GM19239 (cell line): Measurements from ENCODE around the gene RGMA.
"Not testable (repeated sequence)": the region's sequence is repeated elsewhere in the genome, so short reads cannot be mapped to it uniquely, and the experiment has no call there.

Experiments
- DNase-seq: peaks from one replicate; pipeline ENCODE4 v3.0.0; 2011; ENCODE audit warnings: low spot score; ENCODE audit not compliant: insufficient read length
- FAIRE-seq: peaks from 2 replicates; lab custom pipeline; 2011; peaks lifted over from hg19 to GRCh38; lab: Jason Lieb, UNC

Gene RGMA

DNA sequence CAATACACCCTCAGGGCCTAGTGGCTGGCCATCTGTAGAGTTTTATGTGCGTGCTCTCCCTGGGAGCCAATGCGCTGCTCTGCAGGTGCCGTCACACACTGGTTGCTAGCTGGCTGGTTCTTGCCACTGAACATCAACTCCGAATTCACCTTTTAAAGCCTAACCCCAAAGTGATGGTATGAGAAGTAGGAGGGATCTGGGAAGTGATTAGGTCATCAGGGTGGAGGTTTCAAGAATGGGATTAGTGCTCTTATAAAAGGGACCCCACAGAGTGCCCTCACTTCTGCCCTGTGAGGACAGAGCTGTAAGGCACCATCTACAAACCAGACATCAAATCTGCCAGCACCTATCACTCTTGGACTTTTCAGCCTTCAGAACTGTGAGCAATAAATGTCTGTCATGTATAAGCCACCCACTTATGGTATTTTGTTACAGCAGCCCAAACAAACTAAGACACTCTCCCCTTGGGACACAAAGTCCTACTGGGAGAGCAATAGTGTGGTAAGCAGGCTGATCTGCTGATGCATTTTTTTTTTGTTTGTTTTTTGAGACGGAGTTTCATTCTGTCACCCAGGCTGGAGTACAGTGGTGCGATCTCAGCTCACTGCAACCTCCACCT is 20.3 kb downstream of the RGMA start:
- FAIRE-seq (no peak), DNase-seq (no peak)

DNA sequence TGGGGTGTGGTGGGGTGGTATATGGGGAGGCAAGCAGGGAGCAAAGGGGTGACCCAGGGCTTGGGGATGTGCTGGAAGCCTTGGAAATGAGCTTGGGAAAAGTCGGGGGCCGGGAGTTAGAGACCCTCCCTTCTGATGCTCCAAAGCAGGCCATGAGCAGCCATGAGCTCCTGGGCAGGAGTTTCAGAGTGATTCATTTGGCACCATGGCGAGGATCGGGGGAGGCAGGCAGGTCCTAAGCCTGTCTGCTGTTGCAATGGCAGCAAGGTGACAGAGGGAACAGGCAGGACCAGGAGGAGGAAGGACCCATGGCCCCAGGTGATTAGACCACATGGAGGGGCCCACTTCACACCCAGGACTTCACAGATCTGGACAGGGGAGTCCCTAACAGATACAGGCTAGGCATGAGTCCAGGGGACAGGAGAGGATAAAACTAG is 21.3 kb downstream of the RGMA start:
- DNase-seq (no peak), FAIRE-seq (no peak)

DNA sequence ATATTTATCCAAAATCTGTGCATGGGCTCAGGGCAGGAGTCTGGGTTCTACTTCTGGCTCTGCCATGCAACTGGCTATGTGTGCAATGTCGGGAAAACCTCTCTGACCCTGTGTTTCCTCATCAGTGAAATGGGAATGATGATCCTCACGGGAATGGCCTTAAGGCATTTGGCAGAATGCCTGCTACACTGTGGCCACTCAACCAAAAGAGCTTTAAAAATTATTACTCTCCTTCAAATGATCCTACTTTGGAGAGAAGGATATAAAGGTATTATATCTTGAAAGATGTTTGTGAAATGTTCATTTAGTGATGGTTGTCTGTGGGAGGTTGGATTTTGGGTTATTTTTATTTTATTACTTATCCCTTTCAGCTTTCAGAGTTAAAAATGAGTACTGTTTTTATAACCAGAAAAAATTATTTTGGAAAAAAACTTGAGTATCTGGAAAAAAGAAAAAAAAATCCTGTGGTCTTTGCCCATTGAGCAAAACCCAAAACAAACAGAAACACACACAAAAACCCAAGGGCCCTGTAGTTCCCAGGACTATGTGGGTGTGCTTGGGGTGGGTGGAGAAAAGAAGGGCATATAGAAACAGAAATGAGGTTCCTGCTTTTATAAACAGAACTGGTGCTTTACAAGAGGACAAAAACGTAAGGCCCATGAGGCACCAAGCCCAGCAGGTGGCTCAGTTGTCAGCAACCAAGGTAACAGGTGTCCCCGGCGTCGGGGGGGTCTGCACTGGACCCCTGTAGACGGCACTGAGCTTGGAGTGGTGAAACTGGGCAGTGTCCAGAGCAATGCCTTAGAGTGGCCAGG is 22.0 kb downstream of the RGMA start:
- FAIRE-seq (no peak), DNase-seq (no peak)

DNA sequence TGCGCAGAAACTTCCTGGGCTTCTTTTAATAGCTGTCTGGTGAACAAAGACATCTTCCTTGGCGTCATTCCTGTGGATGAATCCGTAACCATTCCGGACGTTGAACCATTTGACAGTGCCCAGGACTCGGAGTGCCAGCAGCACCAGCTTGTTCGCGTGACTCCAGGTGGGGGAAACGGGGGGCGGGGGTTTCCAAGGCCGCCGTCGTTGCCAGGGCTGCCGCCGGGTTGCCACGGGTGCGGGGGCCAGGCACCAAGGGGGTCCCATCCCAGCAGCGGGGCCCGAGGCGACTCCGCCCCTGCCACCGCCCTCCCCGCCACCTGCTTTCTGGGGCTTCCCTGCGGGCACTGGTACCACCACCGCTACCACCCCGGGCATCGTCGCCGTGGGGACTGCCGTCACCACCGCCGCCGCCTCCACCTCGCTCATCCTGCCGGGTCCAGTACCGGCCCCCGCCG is 22.8 kb downstream of the RGMA start:
- FAIRE-seq (no peak), DNase-seq (no peak)

DNA sequence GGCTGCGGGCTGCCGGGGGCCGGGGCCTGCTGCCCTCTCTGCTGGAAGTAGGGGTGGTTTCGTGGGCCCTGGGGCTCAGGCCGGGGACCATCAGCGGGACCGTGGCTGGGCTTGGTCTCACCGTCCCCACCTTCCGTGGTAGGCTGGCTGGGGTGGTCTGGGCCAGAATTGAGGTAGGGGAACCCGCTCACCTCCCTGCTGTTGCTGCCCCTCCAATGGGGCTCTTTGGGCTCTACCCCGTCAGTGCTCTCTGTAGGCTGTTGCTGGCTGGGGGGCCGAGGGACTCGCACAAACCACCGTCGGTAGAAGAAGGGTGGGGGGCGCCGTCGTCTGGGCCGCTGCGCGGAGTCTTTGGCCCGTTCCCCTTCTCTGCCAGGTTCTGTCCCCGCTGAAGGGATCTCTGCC is 23.4 kb downstream of the RGMA start:
- DNase-seq (no peak), FAIRE-seq (no peak)

DNA sequence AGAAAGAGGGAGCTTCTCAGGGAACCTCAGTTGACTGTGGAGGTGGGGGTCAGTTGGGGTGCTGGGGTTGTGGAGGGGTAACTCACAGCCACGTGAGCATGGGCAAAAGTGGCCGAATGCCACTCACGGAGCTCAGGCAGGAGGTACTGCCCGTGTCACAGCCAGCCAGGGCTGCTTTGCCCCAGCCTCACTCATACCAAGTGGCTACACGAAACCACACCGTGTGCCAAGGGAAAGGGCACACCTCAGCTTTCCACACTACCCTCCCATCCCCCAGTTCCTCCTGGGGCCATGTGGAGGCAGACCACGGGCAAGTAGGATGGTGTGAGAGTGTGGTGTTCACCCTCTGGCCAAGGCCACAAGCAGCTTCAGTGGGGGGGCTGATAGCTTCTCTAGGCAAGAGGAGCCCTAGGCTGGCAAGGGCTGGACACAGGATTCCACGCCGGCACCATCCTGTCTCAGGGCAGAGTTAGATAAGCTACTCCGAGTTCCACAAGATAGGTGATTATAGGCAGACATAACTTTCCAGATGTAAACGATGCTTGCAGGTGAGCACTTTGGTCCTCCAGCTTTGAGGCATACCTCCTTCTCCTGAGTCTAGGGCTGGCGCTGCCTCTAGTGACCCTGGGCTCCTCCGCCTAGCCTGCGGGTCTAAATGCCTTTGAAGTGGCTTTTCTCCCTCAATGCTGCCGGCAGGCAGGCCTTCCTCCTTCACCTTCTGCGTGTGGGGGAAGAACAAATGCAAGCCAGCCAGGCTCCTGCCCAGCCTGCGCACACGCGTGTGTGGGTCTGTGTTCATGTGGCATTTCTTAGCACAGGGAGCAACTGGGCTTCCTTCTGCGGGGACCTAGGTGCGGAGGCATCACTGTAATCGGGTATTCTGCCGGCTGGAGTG is 25.0 kb downstream of the RGMA start:
- DNase-seq (no peak), FAIRE-seq (no peak)

DNA sequence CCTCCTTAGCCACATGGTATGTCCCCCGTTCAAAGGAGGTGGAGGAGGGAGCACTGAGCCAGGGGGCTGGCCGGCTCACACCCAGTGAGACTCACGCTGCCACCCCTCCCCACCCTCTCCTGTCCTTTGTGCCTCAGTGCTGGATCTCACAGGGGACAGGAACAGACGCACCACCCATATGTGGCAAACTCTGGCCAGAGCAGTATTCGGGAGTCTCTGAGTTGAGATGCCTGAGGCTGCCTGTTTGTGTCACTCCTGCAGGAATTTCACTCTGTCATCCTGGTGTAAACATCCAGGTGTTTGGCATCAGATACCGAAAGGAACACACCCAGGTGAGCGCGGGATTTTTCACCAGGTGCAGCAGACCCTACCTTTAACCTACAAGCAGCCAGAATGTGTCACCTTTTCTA is 25.7 kb downstream of the RGMA start:
- FAIRE-seq (no peak), DNase-seq (no peak)

DNA sequence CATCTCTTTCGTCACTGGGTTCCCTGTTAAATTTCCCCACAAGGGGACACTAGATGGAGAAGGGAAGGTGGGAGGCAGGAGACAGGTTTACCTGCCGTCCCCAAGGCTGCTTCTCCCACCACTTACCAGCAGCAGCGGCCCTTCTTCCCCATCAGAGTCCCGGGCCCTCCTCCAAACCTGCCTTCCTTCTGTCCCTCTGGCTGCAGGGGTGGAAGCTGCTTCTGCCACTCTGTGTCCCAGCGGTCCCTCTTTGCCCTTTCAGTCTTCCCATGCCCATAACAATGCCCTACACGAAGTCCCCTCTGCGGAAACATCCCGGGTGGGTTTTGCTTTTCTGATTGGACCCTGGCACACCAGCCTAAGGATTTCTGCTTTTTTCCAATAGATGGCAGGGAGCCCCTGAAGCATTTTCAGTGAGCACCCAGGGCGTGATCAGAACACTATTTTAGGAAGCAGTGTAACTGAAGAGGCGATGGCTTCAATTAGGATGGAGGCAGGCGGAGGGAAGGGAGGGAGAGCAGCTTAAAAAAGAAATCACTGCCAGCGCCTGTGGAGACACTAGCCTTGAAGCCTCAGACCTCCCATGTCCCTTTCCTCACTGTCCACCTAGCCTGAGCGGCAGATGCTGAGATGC is 26.3 kb downstream of the RGMA start:
- not testable (repeated sequence) for FAIRE-seq, DNase-seq

DNA sequence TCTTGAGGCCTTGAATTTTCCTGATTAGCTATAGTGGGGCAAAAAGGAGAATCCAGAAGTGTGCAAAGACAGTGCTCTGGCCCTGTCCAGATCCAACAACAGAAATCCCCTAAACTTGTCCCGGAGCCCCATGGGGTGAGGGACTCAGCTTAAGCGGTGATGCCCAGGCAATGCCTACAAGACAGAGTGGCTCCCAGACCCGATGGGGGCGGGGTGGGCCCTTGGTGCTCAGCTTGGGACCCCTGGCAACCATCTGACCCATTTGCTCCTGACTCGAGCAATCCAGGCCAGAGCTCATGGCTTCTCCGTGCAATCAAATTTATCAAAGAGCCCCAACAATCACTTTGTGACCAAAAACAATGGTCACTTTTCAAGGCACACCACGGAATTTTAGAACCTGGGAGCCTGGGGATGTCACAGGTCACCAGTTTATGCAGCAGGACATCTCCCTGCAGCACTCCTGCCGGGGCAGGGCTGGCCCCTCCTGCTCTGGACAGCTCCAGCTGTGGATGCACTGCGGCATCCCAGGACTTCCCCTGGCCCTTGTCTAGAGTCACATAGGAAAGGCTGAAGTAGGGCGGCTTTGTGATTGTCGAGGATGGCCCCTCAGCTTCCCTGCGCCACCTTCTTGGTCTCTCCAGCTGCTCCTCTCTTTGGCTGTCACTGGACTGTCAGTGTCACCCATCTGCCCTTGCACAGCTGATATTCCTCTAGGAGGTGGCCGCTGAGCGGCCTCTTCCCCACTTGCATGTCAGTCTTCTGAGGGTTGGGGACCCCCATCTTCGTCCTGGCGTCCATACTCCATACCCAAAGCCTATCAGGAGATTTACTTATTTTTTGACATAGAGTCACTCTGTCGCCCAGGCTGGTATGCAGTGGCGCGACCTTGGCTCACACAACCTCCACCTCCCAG is 28.4 kb downstream of the RGMA start:
- no peak for DNase-seq
- no peak for FAIRE-seq

DNA sequence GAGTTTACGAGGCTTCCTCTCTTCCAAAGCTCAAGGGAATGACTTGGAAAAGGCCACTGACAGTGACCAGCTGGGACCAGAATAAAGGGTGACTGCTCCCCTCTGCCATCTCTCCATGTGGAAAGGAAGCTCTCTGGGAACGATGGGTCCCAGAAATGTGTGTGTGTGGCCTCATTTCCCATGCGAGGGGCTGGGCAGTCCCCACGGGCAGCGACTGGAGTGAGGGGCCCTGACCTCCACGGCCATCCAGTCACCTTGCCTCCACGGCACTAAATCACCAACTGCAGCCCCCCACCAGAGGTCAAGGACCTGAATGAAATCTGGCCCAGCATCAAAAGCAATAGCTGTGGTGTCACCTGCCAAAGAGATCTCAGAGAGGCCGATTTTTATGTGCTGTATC is 29.6 kb downstream of the RGMA start:
- FAIRE-seq (no peak), DNase-seq (no peak)

DNA sequence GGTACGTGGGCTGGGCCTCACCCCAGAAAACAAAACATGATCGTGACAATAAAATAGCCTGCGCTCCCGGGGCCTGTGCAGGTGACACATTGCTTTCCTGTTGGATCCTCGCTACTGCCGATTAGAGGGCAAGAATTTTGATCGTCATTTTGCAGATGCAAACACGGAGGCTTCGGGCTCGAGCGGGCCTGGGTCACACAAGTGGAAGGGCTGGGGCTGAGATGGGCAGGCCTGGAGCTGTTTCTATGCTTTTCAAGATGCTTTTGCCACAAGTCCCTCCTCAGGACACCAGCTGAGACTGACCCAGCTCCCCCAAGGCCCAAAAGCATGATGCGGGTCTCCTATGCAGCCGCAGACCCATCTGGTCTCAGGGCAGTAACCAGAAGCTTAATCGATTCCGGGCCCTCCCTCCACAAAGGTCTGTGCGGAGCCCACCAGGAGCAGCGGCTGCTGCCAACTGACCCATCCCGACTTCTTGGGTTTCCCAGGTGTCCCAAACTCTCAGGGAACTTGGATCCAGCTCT is 30.0 kb downstream of the RGMA start:
- no peak for FAIRE-seq
- no peak for DNase-seq

DNA sequence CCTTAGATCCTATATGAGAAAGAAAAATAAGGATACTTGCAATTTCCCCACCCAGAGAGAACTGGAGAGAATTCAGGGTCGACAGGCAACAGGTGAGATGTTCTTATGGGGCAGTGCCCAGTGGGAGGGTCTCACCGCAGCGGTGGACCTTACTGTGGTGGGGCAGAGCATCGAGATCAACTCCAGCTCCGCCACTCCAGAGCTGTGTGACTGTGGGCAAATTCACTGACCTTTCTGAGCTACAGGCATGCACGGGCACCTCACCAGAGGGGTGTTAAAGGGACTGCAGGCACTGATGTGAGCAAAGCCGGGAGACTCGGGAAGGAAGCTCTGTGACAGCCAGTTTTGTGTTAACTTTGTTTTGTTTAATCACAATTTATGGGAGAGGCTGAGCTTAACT is 30.9 kb downstream of the RGMA start:
- FAIRE-seq (no peak), DNase-seq (no peak)

DNA sequence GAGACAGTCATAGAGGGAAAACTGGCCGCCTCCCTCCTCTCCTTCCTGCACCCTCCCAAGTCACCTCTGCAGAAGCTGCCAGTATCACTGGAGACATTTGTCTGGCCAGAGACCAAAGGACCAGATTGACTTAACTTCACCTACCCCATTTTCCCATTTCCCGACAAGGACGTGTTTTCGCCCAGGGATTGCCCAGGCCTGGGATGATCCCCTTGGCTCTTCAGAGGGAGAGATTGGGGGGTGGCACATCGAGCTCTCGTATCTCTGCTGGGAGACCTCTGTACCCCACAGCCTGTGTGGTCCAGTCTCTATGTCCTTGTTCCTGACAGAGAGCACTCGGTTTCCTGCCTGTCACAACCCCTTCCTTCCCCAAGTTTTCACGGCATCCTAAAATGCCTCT is 31.4 kb downstream of the RGMA start:
- no peak for DNase-seq
- no peak for FAIRE-seq

DNA sequence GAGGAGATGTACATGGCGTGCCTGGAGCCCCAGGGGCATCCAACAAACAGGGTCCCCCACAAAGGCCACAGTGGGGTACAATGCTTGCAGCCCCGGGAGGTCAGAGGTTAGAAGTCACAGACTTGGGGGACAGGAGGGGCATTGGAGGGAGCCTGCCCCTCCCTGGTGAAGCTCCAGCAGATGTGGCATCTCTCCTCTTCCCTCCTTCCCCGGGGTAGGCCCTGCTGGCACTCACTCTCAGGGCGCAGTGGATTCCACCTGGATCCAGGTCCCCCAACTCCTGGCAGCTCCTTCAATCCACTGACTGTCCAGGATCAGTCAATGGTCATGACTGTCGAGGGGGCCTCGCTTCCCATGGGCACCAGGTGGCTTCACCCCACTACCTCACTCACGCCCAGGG is 32.2 kb downstream of the RGMA start:
- FAIRE-seq (no peak), DNase-seq (no peak)

DNA sequence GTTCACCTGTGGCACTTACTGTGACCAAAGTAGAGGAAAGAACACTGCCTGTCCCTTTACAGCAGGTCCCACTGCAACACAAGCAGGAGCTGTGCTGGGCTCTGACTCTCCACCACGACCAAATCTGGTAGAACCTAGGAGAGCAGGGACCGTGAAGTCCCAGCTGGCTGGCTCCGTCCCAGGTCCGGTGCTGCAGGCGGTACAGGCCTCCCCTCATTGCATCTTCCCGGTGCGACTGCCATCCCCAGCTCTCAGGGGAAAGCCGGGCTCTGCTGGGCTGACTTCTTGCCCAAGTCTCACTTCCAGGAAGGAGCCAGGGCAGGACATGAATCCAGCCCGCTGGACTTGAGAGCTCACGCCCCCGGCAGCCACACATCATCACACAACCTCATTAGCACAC is 33.8 kb downstream of the RGMA start:
- FAIRE-seq: no peak
- no peak for DNase-seq

DNA sequence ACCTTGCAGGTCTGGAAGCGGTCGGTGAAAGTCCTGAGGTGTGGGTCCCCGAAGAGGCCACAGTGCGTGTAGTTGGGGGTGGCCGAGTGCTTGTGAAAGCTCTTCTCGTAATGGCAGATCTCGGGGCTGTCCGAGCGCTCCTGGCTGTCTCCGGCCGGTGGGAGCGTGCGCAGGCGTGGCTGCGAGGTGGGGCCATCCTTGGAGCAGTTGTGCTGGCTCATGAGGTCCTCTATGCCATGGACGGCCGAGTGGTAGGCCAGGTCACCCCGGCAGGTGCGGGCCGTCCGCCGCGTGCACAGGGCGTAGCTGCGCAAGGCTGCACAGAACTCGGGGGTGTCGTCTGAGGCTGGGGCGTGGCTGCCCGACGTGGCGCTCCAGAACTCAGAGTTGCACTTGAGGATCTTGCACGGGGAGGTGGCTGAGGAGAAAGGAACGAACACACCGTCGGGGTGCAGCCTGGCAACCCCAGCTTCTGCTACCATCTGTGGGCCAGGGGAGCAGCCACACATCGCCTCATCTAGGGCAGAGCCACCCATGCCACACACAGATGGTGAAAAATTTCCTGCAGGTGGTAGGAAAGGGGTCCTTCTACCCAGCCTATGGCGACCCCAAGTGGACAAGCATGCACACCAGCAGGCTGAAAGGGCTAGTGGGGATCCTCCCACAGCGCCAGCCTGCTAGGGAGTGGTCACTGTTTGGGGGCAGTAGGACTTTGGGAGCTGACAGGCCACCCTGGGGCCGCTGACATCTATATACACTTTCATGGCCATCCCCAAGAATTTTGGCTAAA is 36.7 kb downstream of the RGMA start:
- FAIRE-seq (no peak), DNase-seq (no peak)

DNA sequence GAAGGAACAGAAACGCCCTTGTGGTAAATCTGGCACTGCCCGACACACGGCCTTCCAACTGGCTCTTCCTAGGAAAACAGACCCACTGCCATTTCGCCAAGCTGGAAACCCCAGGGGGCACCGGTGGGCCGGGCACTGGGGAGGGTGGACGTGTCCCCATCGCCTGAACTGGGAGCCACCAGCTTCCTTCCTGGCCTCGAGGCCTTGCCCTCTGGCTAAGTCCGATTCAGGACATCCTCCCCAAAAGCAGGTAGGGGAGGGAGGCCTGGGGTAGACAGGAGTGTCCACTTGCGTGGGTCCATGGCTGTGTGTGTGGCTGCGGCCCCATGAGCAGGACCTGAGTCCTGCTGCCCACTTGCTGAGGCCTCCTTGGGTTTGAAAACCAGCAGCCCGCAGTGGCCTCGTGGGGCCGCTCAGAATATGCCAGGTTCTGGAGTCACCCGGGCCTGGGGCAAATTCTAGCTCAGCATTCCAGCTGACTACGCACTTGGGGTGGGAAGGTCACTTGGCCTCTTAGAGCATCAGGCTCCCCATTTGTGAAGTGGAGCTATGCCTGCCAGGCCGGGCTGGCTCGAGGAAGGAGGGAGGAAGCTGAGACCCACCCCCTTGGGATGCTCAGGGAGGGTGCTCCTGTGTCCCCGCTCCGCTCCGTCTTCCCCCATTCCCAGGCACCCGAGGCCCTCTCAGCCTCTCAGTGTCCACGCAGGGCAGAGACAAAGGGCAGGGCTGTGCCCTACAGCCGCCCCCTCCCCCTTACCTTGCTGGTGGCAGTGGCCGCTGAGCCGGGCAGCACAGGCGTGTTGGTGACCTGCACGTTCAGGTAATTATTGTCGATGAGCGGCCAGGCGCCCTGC is 37.5 kb downstream of the RGMA start:
- FAIRE-seq (no peak), DNase-seq (no peak)
